WTC11 (cell line): ENCODE measurements around the gene CD207. TPM values are rescaled to one million over a fixed set of nuclear protein-coding genes. Genes with fewer than 3 reads are reported as not detected.

Experiments used
- ATAC-seq: fragments of 200-7000 bp; cut with Tn5 transposase; 2 replicates; pipeline ENCODE4 v1.10.0; 2021; ENCODE audit warnings: mild to moderate bottlenecking, moderate library complexity
- CTCF ChIA-PET: fragments of 300-600 bp; sonication (Branson Sonifier 250); formaldehyde crosslinking; loops from one replicate; lab custom pipeline; 2021; ENCODE audit warnings: antibody characterized with exemption; lab: Charles Lee
- POLR2A ChIA-PET: fragments of 350-600 bp; sonication (Branson Sonifier 250); formaldehyde crosslinking; loops from one replicate; lab custom pipeline; 2021; ENCODE audit warnings: antibody characterized with exemption; lab: Charles Lee
- DNase-seq: peaks from one replicate; pipeline ENCODE4 v3.0.0; 2021; ENCODE audit warnings: low spot score
- H3K27ac Mint-ChIP-seq: 2 replicates; pipeline ENCODE4 v1.8.0; 2021; ENCODE audit warnings: mixed read lengths
- H3K27me3 Mint-ChIP-seq: 2 replicates; pipeline ENCODE4 v1.8.0; 2021; ENCODE audit warnings: low read depth, mild to moderate bottlenecking, moderate library complexity, mixed read lengths
- H3K36me3 Mint-ChIP-seq: 2 replicates; pipeline ENCODE4 v1.8.0; 2021; ENCODE audit warnings: mixed read lengths
- H3K4me1 Mint-ChIP-seq: 2 replicates; pipeline ENCODE4 v1.8.0; 2022; ENCODE audit warnings: mixed read lengths
- H3K4me3 Mint-ChIP-seq: 2 replicates; pipeline ENCODE4 v1.8.0; 2021; ENCODE audit warnings: mild to moderate bottlenecking, moderate library complexity, mixed read lengths
- H3K9me3 Mint-ChIP-seq: 2 replicates; pipeline ENCODE4 v1.8.0; 2021; ENCODE audit warnings: mixed read lengths
- E2F4 ChIP-seq: sonication (generic); formaldehyde crosslinking; IDR thresholded peaks from 2 replicates; pipeline ENCODE4 v1.8.1; 2022; ENCODE audit warnings: low read depth, mild to moderate bottlenecking, moderate library complexity, missing genetic modification reagents, borderline replicate concordance
- E2F5 ChIP-seq: sonication (generic); formaldehyde crosslinking; IDR thresholded peaks from 2 replicates; pipeline ENCODE4 v1.8.1; 2022; ENCODE audit warnings: mild to moderate bottlenecking, moderate library complexity, missing genetic modification reagents
- ERG ChIP-seq: fragments of 250-450 bp; sonication (Bioruptor Pico); IDR thresholded peaks from 2 replicates; pipeline ENCODE4 v1.8.0; 2021; ENCODE audit warnings: mild to moderate bottlenecking
- HMGA2 ChIP-seq: fragments of 250-450 bp; sonication (Bioruptor Pico); IDR thresholded peaks from 2 replicates; pipeline ENCODE4 v1.4.0; 2021; ENCODE audit warnings: mild to moderate bottlenecking, moderate library complexity
- IRF1 ChIP-seq: sonication (generic); formaldehyde crosslinking; IDR thresholded peaks from 2 replicates; pipeline ENCODE4 v1.8.0; 2023; ENCODE audit warnings: missing genetic modification reagents
- JAZF1 ChIP-seq: fragments of 250-450 bp; sonication (Bioruptor Pico); IDR thresholded peaks from 2 replicates; pipeline ENCODE4 v1.9.0; 2021; ENCODE audit warnings: moderate library complexity, mild to moderate bottlenecking, inconsistent platforms
- NFATC4 ChIP-seq: fragments of 250-450 bp; sonication (Bioruptor Pico); IDR thresholded peaks from 2 replicates; pipeline ENCODE4 v1.9.0; 2021; ENCODE audit warnings: mild to moderate bottlenecking
- NFYB ChIP-seq: sonication (generic); formaldehyde crosslinking; conservative IDR thresholded peaks from 2 replicates; pipeline ENCODE4 v1.8.0; 2022; ENCODE audit warnings: low read depth, missing genetic modification reagents
- NR1H2 ChIP-seq: sonication (generic); formaldehyde crosslinking; IDR thresholded peaks from 2 replicates; pipeline ENCODE4 v1.9.0; 2021; ENCODE audit warnings: mild to moderate bottlenecking, moderate library complexity, missing genetic modification reagents
- NR2C2 ChIP-seq: sonication (generic); formaldehyde crosslinking; IDR thresholded peaks from 2 replicates; pipeline ENCODE4 v1.8.0; 2022; ENCODE audit warnings: mild to moderate bottlenecking, missing genetic modification reagents
- PRDM15 ChIP-seq: sonication (generic); formaldehyde crosslinking; IDR thresholded peaks from 2 replicates; pipeline ENCODE4 v1.8.0; 2022; ENCODE audit warnings: missing genetic modification reagents
- PREB ChIP-seq: sonication (generic); formaldehyde crosslinking; IDR thresholded peaks from 2 replicates; pipeline ENCODE4 v1.8.1; 2022; ENCODE audit warnings: mild to moderate bottlenecking, missing genetic modification reagents, moderate library complexity, borderline replicate concordance
- SP1 ChIP-seq: sonication (generic); formaldehyde crosslinking; conservative IDR thresholded peaks from 2 replicates; pipeline ENCODE4 v1.8.1; 2022; ENCODE audit warnings: missing genetic modification reagents
- USF1 ChIP-seq: sonication (generic); formaldehyde crosslinking; IDR thresholded peaks from 2 replicates; pipeline ENCODE4 v1.8.0; 2022; ENCODE audit warnings: mild to moderate bottlenecking, missing genetic modification reagents
- ZNF512 ChIP-seq: sonication (generic); formaldehyde crosslinking; IDR thresholded peaks from 2 replicates; pipeline ENCODE4 v1.8.1; 2022; ENCODE audit warnings: missing genetic modification reagents, borderline replicate concordance
- ZSCAN18 ChIP-seq: fragments of 250-450 bp; sonication (Bioruptor Pico); IDR thresholded peaks from 2 replicates; pipeline ENCODE4 v2.1.2; 2022; ENCODE audit warnings: mild to moderate bottlenecking, moderate library complexity
- total RNA-seq: library from RNA; stranded (reverse); gene quantifications from 3 replicates; pipeline ENCODE4 v1.2.3, GENCODE V29; 2021

CD207 gene
- total RNA-seq, 1 experiment from 2014 or later: not detected

GRCh38 chr2:70834881-70835280 is 735 bp downstream of the CD207 start (continued):
- TF ChIP-seq ZNF512 (no peak), ERG (CRISPR knock-in tag) (no peak), JAZF1 (CRISPR knock-in tag) (no peak), IRF1 (CRISPR knock-in tag) (no peak), PREB (CRISPR knock-in tag) (no peak), SP1 (no peak), PRDM15 (CRISPR knock-in tag) (no peak), ZSCAN18 (CRISPR knock-in tag) (no peak), USF1 (CRISPR knock-in tag) (no peak)
- TF ChIP-seq, all 79 proteins: peak for 0

- no peaks in the 10 kb centered on the region; the same call in 1 of the 2 replicates for H3K4me1 Mint-ChIP-seq
Measured at GRCh38 chr2:70834106-70834505, 1.5 kb downstream of the CD207 start.

More at GRCh38 chr2:70834106-70834505, 1.5 kb downstream of the CD207 start:
- H3K36me3 Mint-ChIP-seq: no peaks in the 10 kb centered on the region
- H3K27me3 Mint-ChIP-seq: peaks cover 27% of the 10 kb centered on the region
- TF ChIP-seq NFYB (no peak), E2F5 (no peak), E2F4 (CRISPR knock-in tag) (no peak), HMGA2 (CRISPR knock-in tag) (no peak), NFATC4 (no peak), NR1H2 (CRISPR knock-in tag) (no peak), NR2C2 (CRISPR knock-in tag) (no peak)
- TF ChIP-seq, all 79 proteins: peak for 0
- Mint-ChIP-seq H3K27ac (no peak overlapping the region), H3K9me3 (peaks cover 6% of the 10 kb centered on the region; the same call in 1 of the 2 replicates), H3K4me3 (no peak overlapping the region)
- ChIA-PET CTCF (no interaction called here), POLR2A (interaction anchor here (0.6 kb wide), 1 partner anchor 1173 kb away, joined by 4 read pairs; no protein-coding TSS in a partner anchor)
- no peak for ATAC-seq
- no peak for DNase-seq
